Nephron (organoid): ENCODE results near the gene NTRK2.

ENCODE experiments used
- H3K27ac Mint-ChIP-seq, 3 experiments: 2 replicates each; pipeline ENCODE4 v1.8.0; 2020; ENCODE audit warnings: mixed read lengths in 3 of 3, mild to moderate bottlenecking in 2 of 3, moderate library complexity in 1 of 3
- H3K27me3 Mint-ChIP-seq: 2 replicates; pipeline ENCODE4 v1.8.0; 2021; ENCODE audit warnings: low read depth, mild to moderate bottlenecking, moderate library complexity, mixed read lengths
- H3K36me3 Mint-ChIP-seq: 2 replicates; pipeline ENCODE4 v1.8.0; 2020; ENCODE audit warnings: low read depth, mixed read lengths
- H3K4me1 Mint-ChIP-seq: 2 replicates; pipeline ENCODE4 v1.8.0; 2020; ENCODE audit warnings: mixed read lengths
- H3K4me3 Mint-ChIP-seq, 3 experiments: 2 replicates each; pipeline ENCODE4 v1.8.0; 2020; ENCODE audit warnings: mild to moderate bottlenecking in 3 of 3, mixed read lengths in 3 of 3, moderate library complexity in 2 of 3
- H3K9me3 Mint-ChIP-seq: 2 replicates; pipeline ENCODE4 v1.8.0; 2020; ENCODE audit warnings: mixed read lengths
- TF ChIP-seq, protein P1 (sequence below), 3 experiments: fragments of 200-600 bp; sonication (generic); IDR thresholded peaks; one replicate each; pipeline ENCODE4 v1.5.0; 2021; ENCODE audit warnings: antibody characterized with exemption in 3 of 3; ENCODE audit not compliant: unreplicated experiment in 3 of 3

The NTRK2 gene

GRCh38 chr9:85054017-85054416 is 384.5 kb downstream of the NTRK2 start:
- Mint-ChIP-seq H3K27ac (peak overlapping the region; percentile 56 to 90 (median 80)), H3K4me1 (peaks cover 17% of the 10 kb centered on the region), H3K4me3 (no peak overlapping the region), H3K27me3 (no peaks in the 10 kb centered on the region), H3K36me3 (no peaks in the 10 kb centered on the region), H3K9me3 (peaks cover 6% of the 10 kb centered on the region)
- TF ChIP-seq, protein P1, sequence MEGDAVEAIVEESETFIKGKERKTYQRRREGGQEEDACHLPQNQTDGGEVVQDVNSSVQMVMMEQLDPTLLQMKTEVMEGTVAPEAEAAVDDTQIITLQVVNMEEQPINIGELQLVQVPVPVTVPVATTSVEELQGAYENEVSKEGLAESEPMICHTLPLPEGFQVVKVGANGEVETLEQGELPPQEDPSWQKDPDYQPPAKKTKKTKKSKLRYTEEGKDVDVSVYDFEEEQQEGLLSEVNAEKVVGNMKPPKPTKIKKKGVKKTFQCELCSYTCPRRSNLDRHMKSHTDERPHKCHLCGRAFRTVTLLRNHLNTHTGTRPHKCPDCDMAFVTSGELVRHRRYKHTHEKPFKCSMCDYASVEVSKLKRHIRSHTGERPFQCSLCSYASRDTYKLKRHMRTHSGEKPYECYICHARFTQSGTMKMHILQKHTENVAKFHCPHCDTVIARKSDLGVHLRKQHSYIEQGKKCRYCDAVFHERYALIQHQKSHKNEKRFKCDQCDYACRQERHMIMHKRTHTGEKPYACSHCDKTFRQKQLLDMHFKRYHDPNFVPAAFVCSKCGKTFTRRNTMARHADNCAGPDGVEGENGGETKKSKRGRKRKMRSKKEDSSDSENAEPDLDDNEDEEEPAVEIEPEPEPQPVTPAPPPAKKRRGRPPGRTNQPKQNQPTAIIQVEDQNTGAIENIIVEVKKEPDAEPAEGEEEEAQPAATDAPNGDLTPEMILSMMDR (IDR thresholded peaks at IDR 0.05; ENCODE audit: unreplicated experiment in 3 of 3) = no peak

DNA sequence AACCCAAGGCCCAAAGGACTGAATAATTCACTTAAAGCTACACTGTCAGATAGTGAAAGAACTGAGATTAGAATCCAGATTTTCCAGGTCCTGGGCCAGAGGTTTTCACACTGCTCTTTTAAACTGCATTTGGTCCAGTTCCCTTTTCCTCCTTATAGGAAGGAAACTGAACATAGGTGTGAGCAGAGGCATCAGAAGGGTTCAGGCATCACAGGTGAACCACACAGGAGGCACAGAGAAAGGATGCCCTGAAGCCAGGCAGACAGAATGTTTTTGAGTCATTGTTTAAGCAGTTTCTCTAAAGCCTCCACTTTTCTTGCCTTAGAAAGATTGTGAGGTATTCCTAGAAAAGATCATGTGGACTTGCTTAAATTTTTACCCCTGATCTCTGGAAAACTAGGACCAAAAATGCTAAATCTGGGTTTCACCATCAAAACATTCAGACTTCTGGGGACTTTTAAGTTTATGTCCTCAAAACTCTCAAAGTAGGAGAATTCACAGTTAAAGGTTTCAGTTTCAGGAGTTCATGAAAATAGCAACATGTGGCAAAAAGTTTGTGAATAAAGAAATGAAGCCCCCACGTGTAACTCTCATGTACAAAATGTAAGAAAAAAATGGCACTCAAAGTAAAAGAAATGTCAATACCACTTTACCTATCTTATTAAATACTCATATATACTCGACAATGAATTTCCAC is 386.1 kb downstream of the NTRK2 start:
- Mint-ChIP-seq H3K4me1 (peaks cover 17% of the 10 kb centered on the region), H3K36me3 (no peaks in the 10 kb centered on the region), H3K4me3 (no peak overlapping the region), H3K9me3 (peaks cover 4% of the 10 kb centered on the region), H3K27ac (no peak overlapping the region), H3K27me3 (no peaks in the 10 kb centered on the region)
- TF ChIP-seq, protein P1 (IDR thresholded peaks at IDR 0.05; ENCODE audit: unreplicated experiment in 3 of 3) = no peak

- Mint-ChIP-seq H3K4me3 (no peak overlapping the region), H3K4me1 (peaks cover 17% of the 10 kb centered on the region), H3K9me3 (peaks cover 3% of the 10 kb centered on the region), H3K27ac (peak overlapping the region in 1 of 3 experiments; percentile 2), H3K27me3 (no peaks in the 10 kb centered on the region), H3K36me3 (no peaks in the 10 kb centered on the region)
- TF ChIP-seq, protein P1 (IDR thresholded peaks at IDR 0.05; ENCODE audit: unreplicated experiment in 3 of 3) = no peak
These were observed 386.7 kb downstream of the NTRK2 start for GRCh38 chr9:85056203-85056572.

GRCh38 chr9:85061969-85062368 is 392.4 kb downstream of the NTRK2 start:
- no peak overlapping the region for H3K4me3 Mint-ChIP-seq
- TF ChIP-seq, protein P1 (IDR thresholded peaks at IDR 0.05; ENCODE audit: unreplicated experiment in 3 of 3) = no peak
- H3K9me3 Mint-ChIP-seq = no peaks in the 10 kb centered on the region
- H3K27me3 Mint-ChIP-seq = no peaks in the 10 kb centered on the region
- no peak overlapping the region for H3K27ac Mint-ChIP-seq
- H3K4me1 Mint-ChIP-seq = peaks cover 6% of the 10 kb centered on the region
- no peaks in the 10 kb centered on the region for H3K36me3 Mint-ChIP-seq

- H3K9me3 Mint-ChIP-seq = no peaks in the 10 kb centered on the region
- no peaks in the 10 kb centered on the region for H3K36me3 Mint-ChIP-seq
- TF ChIP-seq, protein P1 (IDR thresholded peaks at IDR 0.05; ENCODE audit: unreplicated experiment in 3 of 3) = no peak
- no peak overlapping the region for H3K4me3 Mint-ChIP-seq
- H3K4me1 Mint-ChIP-seq = peaks cover 6% of the 10 kb centered on the region
- no peak overlapping the region for H3K27ac Mint-ChIP-seq
- H3K27me3 Mint-ChIP-seq = no peaks in the 10 kb centered on the region
These were observed 393.0 kb downstream of the NTRK2 start for GRCh38 chr9:85062385-85063022.
